Measurements from ENCODE around the gene FOXK2. TPM values are rescaled to one million over a fixed set of nuclear protein-coding genes. Genes with fewer than 3 reads are reported as not detected.

The FOXK2 gene
- total and polyA plus RNA-seq, 2 donors from 2014 or later, result 13.5 to 37.9 TPM

GRCh38 chr17:82592289-82592766 is 72.8 kb downstream of the FOXK2 start:
- TF ChIP-seq, protein P1, sequence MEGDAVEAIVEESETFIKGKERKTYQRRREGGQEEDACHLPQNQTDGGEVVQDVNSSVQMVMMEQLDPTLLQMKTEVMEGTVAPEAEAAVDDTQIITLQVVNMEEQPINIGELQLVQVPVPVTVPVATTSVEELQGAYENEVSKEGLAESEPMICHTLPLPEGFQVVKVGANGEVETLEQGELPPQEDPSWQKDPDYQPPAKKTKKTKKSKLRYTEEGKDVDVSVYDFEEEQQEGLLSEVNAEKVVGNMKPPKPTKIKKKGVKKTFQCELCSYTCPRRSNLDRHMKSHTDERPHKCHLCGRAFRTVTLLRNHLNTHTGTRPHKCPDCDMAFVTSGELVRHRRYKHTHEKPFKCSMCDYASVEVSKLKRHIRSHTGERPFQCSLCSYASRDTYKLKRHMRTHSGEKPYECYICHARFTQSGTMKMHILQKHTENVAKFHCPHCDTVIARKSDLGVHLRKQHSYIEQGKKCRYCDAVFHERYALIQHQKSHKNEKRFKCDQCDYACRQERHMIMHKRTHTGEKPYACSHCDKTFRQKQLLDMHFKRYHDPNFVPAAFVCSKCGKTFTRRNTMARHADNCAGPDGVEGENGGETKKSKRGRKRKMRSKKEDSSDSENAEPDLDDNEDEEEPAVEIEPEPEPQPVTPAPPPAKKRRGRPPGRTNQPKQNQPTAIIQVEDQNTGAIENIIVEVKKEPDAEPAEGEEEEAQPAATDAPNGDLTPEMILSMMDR (IDR thresholded peaks at IDR 0.05; ENCODE audit: borderline replicate concordance, extremely low read depth, insufficient read depth), result no peak
- Histone ChIP-seq H3K4me1 (ENCODE audit: control insufficient read depth in 2 of 3, insufficient read depth in 2 of 3, low read depth in 1 of 3, low read length in 3 of 3) (peaks cover 0 to 13% (median 12%) of the 10 kb centered on the region in 3 donors), H3K27me3 (ENCODE audit: control insufficient read depth, insufficient read depth, low read length) (no peaks in the 10 kb centered on the region), H3K4me3 (ENCODE audit: low read length in 3 of 3) (no peak overlapping the region), H3K9ac (ENCODE audit: low read length in 3 of 3) (no peak overlapping the region), H3K9me3 (ENCODE audit: control insufficient read depth in 2 of 3, insufficient read depth in 1 of 3, low read length in 3 of 3) (no peaks in the 10 kb centered on the region), H3K36me3 (ENCODE audit: control insufficient read depth in 2 of 3, insufficient read depth in 3 of 3, low read length in 3 of 3) (peaks cover 4 to 9% (median 6%) of the 10 kb centered on the region in 3 donors), H3K27ac (ENCODE audit: low read depth in 2 of 2, low read length in 2 of 2) (peak overlapping the region; percentile 60 to 93)
- no peak for FAIRE-seq
- intact Hi-C loops (cut with DNase I), result no loop called here
- peak in 1 of 5 donors; percentile 72 for DNase-seq

- TF ChIP-seq, protein P1 (IDR thresholded peaks at IDR 0.05; ENCODE audit: borderline replicate concordance, extremely low read depth, insufficient read depth), result no peak
- FAIRE-seq (no peak), DNase-seq (peak; percentile 83 to 93 (median 85))
- H3K27ac ChIP-seq (ENCODE audit: low read depth in 2 of 2, low read length in 2 of 2), result peak overlapping the region; percentile 93 to 95
- peak overlapping the region; percentile 0 to 91 (median 87) for H3K9ac ChIP-seq (ENCODE audit: low read length in 3 of 3)
- intact Hi-C loops (cut with DNase I), result no loop called here
- peak overlapping the region; percentile 48 to 78 (median 78) for H3K4me3 ChIP-seq (ENCODE audit: low read length in 3 of 3)
- H3K9me3 ChIP-seq (ENCODE audit: control insufficient read depth in 2 of 3, insufficient read depth in 1 of 3, low read length in 3 of 3), result no peaks in the 10 kb centered on the region
- H3K4me1 ChIP-seq (ENCODE audit: control insufficient read depth in 2 of 3, insufficient read depth in 2 of 3, low read depth in 1 of 3, low read length in 3 of 3), result peaks cover 0 to 13% (median 12%) of the 10 kb centered on the region in 3 donors
- H3K36me3 ChIP-seq (ENCODE audit: control insufficient read depth in 2 of 3, insufficient read depth in 3 of 3, low read length in 3 of 3), result peaks cover 4 to 6% (median 4%) of the 10 kb centered on the region in 3 donors
- H3K27me3 ChIP-seq (ENCODE audit: control insufficient read depth, insufficient read depth, low read length), result no peaks in the 10 kb centered on the region
These were observed 73.4 kb downstream of the FOXK2 start for GRCh38 chr17:82592767-82593589.

- peak overlapping the region; percentile 48 to 78 (median 78) for H3K4me3 ChIP-seq (ENCODE audit: low read length in 3 of 3)
- intact Hi-C loops (cut with DNase I), result no loop called here
- H3K27ac ChIP-seq (ENCODE audit: low read depth in 2 of 2, low read length in 2 of 2), result peak overlapping the region; percentile 93 to 95
- H3K9ac ChIP-seq (ENCODE audit: low read length in 3 of 3), result peak overlapping the region; percentile 0 to 91 (median 87)
- no peaks in the 10 kb centered on the region for H3K27me3 ChIP-seq (ENCODE audit: control insufficient read depth, insufficient read depth, low read length)
- TF ChIP-seq, protein P1 (IDR thresholded peaks at IDR 0.05; ENCODE audit: borderline replicate concordance, extremely low read depth, insufficient read depth), result no peak
- DNase-seq, result peak in 1 of 5 donors; percentile 82
- peaks cover 4 to 7% (median 4%) of the 10 kb centered on the region in 3 donors for H3K36me3 ChIP-seq (ENCODE audit: control insufficient read depth in 2 of 3, insufficient read depth in 3 of 3, low read length in 3 of 3)
- FAIRE-seq, result no peak
- no peaks in the 10 kb centered on the region for H3K9me3 ChIP-seq (ENCODE audit: control insufficient read depth in 2 of 3, insufficient read depth in 1 of 3, low read length in 3 of 3)
- peaks cover 0 to 13% (median 12%) of the 10 kb centered on the region in 3 donors for H3K4me1 ChIP-seq (ENCODE audit: control insufficient read depth in 2 of 3, insufficient read depth in 2 of 3, low read depth in 1 of 3, low read length in 3 of 3)
These were observed 74.1 kb downstream of the FOXK2 start for GRCh38 chr17:82593590-82594087.
